H7 (cell line): ENCODE results near the gene PLOD3. TPM values are rescaled to one million over a fixed set of nuclear protein-coding genes. Genes with fewer than 3 reads are reported as not detected.
"Not testable (repeated sequence)": the region's sequence is repeated elsewhere in the genome, so short reads cannot be mapped to it uniquely, and the experiment has no call there.

ENCODE experiments used
- DNase-seq: peaks from one replicate; pipeline ENCODE4 v3.0.0; 2012
- H3K27me3 ChIP-seq: 2 replicates; pipeline ENCODE4 v1.6.0; 2011; ENCODE audit warnings: mild to moderate bottlenecking, low read length; ENCODE audit not compliant: control insufficient read depth, insufficient read depth
- H3K36me3 ChIP-seq: replicated peaks from 2 replicates; pipeline ENCODE4 v1.5.1; 2011; ENCODE audit warnings: low read length; ENCODE audit not compliant: control insufficient read depth, insufficient read depth
- H3K4me3 ChIP-seq: 2 replicates; pipeline ENCODE4 v1.5.1; 2011; ENCODE audit warnings: low read depth, mild to moderate bottlenecking, control low read depth, low read length, moderate library complexity; ENCODE audit not compliant: insufficient read depth
- total RNA-seq: library from RNA; depleted of rRNA; stranded (reverse); fragments of >200 nt; shearing (Covaris generic); gene quantifications from 2 replicates; pipeline ENCODE4 v1.2.3, GENCODE V29; 2014; rRNA removed

Gene PLOD3
- total RNA-seq, result 41.9 and 48.3 TPM in 2 replicates

DNA sequence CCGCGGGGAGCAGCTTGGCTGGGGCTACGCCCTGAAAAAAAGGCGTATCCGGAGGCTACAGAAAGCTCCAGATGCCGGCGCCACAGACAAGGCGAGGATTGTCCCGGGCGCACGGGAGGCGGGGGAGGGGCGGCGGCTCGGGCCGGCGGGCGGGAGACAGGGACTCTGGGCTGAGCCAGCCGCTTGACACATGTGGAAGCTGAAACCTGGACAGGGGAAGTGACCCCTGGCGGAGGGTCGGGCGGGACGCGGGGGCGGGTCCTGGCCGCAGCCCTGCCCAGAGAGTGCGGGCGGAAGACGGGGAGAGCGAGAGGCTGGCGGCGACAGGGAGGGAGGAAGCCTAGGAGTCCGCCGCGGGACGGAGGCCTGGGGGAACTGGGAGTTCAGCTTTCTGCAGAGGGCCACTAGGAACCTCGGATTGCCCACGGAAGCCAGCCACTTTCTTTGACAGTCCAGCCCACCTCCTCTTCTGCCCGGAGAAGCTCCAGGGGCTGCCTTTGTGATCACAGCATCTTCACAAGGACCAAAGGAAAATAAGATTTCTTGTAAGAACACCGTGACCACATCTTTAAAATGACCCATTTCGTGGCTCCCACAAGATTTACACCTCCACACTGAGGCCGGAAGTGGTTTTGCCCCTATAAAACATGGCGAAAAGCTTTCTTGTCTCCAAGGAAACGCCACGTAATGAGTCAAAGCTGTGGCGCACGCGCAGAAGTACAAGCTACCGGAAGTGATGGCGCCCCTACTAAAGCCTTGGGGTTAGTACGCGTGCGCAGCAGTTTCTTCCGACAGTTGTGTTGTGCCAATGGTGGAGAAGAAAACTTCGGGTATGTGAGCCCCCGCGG is at the start of gene PLOD3, which contains the start of gene ZNHIT1:
Gene PLOD3 (minus strand): TSS at position 194 of the 848 bp plus-strand sequence. CDS start 307 bp downstream, outside the sequence.
Gene ZNHIT1 (plus strand): TSS at position 778 of the 848 bp plus-strand sequence. CDS start 31 bp downstream, at position 809.
- Histone ChIP-seq H3K36me3 (peaks cover 2% of the 10 kb centered on the region), H3K27me3 (no peaks in the 10 kb centered on the region; the same call in 1 of the 2 replicates), H3K4me3 (peak within 1 kb of the TSS; percentile 76)
- DNase-seq, result peak; percentile 100

GRCh38 chr7:101265622-101266516 is 48.5 kb upstream of the PLOD3 start:
- Histone ChIP-seq H3K27me3 (no peaks in the 10 kb centered on the region), H3K4me3 (no peak overlapping the region), H3K36me3 (no peaks in the 10 kb centered on the region)
- DNase-seq, result no peak

DNA sequence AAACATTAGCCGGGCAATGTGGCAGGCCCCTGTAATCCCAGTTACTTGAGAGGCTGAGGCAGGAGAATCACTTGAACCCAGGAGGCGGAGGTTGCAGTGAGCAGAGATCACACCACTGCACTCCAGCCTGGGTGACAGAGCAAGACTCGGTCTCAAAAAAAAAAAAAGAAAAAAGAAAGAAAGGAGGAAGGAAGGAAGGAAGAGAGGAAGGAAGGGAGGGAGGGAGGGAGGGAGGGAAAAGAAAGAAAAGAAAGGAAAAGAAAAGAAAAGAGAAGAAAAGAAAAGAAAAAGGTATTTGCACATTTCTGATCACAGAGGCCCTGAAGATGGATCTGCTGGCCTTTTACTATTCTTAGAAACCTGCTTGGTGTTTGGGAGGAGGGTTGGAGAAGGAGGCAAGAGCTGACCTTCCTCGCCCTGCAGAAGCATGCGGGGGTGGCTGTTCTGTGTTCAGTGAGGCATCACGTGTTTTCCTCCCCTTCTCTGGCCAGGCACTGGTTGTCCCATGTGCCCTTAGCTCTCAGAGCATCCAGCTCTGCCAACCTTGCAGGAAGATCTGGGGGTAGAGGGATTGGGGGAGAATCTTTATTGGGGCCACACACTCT is 46.8 kb upstream of the PLOD3 start:
- not testable (repeated sequence) for H3K36me3 ChIP-seq, H3K4me3 ChIP-seq, H3K27me3 ChIP-seq

DNA sequence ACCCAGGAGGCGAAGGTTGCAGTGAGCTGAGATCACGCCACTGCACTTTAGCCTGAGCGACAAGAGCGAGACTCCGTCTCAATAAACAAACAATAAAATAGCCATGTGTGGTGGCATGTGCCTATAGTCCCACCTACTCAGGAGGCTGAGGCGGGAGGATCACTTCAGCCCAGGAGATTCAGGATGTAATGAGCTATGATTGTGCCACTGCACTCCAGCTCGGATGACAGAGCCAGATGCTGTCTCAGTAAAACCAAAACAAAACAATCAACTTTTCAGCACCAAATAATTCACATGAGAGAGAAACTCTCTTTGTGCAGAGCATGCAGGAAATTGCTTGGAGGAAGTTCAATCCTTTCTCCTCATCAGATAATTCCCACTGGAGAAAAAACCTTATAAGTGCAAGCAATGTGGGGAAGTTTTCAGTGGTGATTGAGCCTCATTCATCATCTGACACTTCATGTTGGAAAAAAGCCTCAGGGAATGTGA is 40.9 kb upstream of the PLOD3 start:
- Histone ChIP-seq H3K36me3 (no peaks in the 10 kb centered on the region), H3K4me3 (no peak overlapping the region), H3K27me3 (no peaks in the 10 kb centered on the region)
- no peak for DNase-seq

More for the DNA sequence above, 46.8 kb upstream of the PLOD3 start:
- not testable (repeated sequence) for DNase-seq

DNA sequence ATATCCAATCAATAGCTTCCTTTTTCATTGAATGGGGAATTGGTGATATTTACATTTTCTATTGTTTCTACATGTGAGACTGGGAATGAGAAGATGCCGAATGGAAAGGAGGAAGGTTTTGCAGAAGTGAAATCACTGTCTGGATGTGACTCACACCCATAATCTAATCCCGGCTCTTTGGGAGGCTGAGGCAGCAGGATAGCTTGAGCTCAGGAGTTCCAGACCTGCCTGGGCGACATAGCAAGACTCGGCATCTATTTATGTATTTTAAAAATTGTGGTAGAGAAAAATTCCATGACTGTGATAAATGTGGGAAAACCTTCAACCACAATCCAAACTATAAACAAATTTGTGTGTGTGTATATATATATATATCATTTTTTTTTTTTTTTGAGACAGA is 38.4 kb upstream of the PLOD3 start:
- Histone ChIP-seq H3K36me3 (no peaks in the 10 kb centered on the region), H3K4me3 (no peak overlapping the region)

DNA sequence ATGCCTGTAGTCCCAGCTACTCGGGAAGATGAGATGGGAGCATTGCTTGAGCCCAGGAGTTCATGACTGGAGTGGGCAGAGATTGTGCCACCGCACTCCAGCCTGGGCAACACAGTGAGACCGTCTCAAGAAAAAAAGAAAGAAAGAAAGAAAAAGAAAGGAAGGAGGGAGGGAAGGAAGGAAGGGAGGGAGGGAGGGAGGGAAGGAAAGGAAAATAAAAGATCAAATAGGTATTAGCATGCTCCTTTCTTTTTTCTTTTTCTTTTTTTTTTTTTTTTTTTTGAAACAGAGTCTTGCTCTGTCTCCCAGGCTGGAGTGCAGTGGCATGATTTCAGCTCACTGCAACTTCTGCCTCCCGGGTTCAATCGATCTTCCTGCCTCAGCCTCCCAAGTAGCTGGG is 35.8 kb upstream of the PLOD3 start:
- not testable (repeated sequence) for H3K4me3 ChIP-seq, DNase-seq, H3K27me3 ChIP-seq, H3K36me3 ChIP-seq

More for the DNA sequence above, 38.4 kb upstream of the PLOD3 start:
- no peaks in the 10 kb centered on the region for H3K27me3 ChIP-seq
- DNase-seq, result no peak

- Histone ChIP-seq H3K27me3 (no peaks in the 10 kb centered on the region), H3K4me3 (peak overlapping the region; percentile 86), H3K36me3 (no peaks in the 10 kb centered on the region; the same call in 1 of the 2 replicates)
- peak; percentile 99 for DNase-seq
Measured at GRCh38 chr7:101251871-101252659, 34.7 kb upstream of the PLOD3 start.

GRCh38 chr7:101250324-101250723 is 32.9 kb upstream of the PLOD3 start:
- no peak overlapping the region for H3K4me3 ChIP-seq
- H3K27me3 ChIP-seq, result no peaks in the 10 kb centered on the region
- DNase-seq, result no peak
- no peaks in the 10 kb centered on the region; the same call in 1 of the 2 replicates for H3K36me3 ChIP-seq

- H3K4me3 ChIP-seq, result no peak overlapping the region
- no peaks in the 10 kb centered on the region for H3K27me3 ChIP-seq
- H3K36me3 ChIP-seq, result no peaks in the 10 kb centered on the region; the same call in 1 of the 2 replicates
- DNase-seq, result peak; percentile 43
Measured at GRCh38 chr7:101248276-101248675, 30.9 kb upstream of the PLOD3 start.

GRCh38 chr7:101245147-101245668 is 27.8 kb upstream of the PLOD3 start:
- peak; percentile 98 for DNase-seq
- Histone ChIP-seq H3K36me3 (0 out of 2 replicates have a peak, but pooled peaks cover 2% of the 10 kb centered on the region), H3K4me3 (peak overlapping the region; percentile 84), H3K27me3 (no peaks in the 10 kb centered on the region)

GRCh38 chr7:101244375-101245146 is 27.2 kb upstream of the PLOD3 start, which contains the start of gene FIS1:
Gene FIS1 (minus strand): TSS chr7:101245081. CDS start chr7:101245004, 77 bp downstream.
- no peaks in the 10 kb centered on the region for H3K27me3 ChIP-seq
- peak; percentile 95 for DNase-seq
- H3K36me3 ChIP-seq, result 0 out of 2 replicates have a peak, but pooled peaks cover 3% of the 10 kb centered on the region
- peak within 1 kb of the TSS; percentile 84 for H3K4me3 ChIP-seq

DNA sequence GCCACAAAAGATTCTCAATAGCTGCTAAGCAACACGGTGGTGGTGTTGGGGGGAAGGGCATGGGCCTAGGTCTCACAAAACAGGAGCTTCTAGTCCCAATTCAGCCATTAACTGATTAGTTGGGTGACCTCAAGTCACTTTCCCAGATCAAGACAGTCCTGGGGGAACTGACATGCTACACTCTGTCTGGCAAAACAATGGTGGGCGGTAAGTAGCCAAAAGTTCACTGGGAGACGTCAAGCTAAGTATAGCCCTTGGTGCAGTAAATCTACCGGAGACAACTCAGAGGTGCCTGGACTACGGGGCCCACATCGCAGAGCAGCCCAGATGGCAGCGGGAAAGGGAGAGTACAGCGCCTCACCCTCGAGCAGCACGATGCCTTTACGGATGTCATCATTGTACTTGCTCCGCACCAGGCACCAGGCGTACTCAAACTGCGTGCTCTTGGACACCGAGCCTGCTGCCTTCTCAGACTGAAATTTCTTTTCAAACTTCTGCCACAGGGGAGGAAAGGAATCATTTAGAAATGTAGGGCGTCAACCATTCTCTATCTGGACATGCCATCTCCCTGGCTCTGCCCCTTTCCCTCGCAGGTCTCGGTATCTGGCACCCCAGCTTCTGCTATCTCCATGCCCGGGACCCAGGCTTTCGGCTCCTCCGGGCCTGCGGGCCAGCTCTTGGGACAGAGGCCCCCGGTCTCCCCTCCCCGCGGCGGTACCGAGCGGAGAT is 26.4 kb upstream of the PLOD3 start:
- Histone ChIP-seq H3K4me3 (peak overlapping the region; percentile 84), H3K36me3 (0 out of 2 replicates have a peak, but pooled peaks cover 3% of the 10 kb centered on the region), H3K27me3 (no peaks in the 10 kb centered on the region)
- DNase-seq, result peak; percentile 96
